Measurements from ENCODE around the gene GUCA1C. TPM values are rescaled to one million over a fixed set of nuclear protein-coding genes. Genes with fewer than 3 reads are reported as not detected.

GUCA1C gene
- polyA plus RNA-seq, 2 of the 4 experiments (the other 2 are of a cell fraction) = not detected

DNA sequence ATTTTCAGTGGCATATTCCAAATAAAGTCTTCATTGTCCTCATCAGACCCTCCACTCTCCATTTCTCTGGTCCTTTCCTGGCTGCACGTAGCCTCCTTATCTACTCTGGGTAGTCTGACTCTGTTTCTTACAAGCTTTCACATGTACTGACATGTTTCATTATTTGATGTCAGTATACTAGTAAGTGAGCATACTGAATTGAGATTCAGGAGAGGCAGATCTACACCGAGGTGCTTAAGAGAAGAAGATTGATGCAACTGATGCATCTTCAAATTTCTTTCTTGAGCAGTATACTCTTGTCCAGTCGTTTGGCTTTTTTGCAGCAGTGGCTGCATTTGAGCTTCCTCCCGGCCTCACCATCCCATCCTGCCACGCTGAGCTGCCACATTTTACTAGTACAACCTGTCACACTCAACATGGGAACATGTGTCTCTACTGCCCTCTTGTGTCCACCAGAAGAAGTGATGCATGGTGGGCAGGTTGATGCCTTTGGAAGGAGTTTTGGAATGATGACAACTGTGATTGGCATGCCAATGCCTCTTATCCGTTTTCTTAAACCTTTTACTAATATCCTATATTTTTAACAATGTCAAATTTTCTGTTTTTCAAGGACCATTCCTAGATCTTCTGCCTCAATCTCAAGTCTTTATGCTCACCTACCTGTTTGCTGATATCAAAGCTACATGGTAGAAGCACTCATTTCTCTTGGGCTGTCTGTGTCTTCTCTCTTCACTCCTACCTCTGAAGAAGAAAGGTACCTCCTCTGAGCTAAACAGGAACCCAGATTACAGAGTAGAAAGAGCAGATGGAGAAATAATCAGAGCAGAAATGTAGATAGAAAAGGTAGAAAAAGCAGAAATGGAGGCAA, 38.7 kb downstream of the GUCA1C start:
- no peak overlapping the region for H3K4me3 ChIP-seq
- CTCF ChIA-PET = interaction anchor here (0.6 to 4.8 kb wide), 42 partner anchors 10 to 428 kb away, joined by 3 to 46 read pairs (median 4); no protein-coding TSS in a partner anchor
- H3K27ac ChIP-seq = no peak overlapping the region
- peaks cover 4% of the 10 kb centered on the region; the same call in 1 of the 3 replicates for H3K4me1 ChIP-seq
- peak; percentile 57 to 73 for DNase-seq (ENCODE audit: low read depth in 1 of 2, low spot score in 1 of 2)
- H3K4me2 ChIP-seq = peak overlapping the region; percentile 28; the same call in 1 of the 3 replicates
- TF ChIP-seq, protein P1, sequence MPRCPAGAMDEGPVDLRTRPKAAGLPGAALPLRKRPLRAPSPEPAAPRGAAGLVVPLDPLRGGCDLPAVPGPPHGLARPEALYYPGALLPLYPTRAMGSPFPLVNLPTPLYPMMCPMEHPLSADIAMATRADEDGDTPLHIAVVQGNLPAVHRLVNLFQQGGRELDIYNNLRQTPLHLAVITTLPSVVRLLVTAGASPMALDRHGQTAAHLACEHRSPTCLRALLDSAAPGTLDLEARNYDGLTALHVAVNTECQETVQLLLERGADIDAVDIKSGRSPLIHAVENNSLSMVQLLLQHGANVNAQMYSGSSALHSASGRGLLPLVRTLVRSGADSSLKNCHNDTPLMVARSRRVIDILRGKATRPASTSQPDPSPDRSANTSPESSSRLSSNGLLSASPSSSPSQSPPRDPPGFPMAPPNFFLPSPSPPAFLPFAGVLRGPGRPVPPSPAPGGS (IDR thresholded peaks at IDR 0.05) = no peak
- TF ChIP-seq FOSB (CRISPR knock-in tag; IDR thresholded peaks at IDR 0.05) (no peak), CEBPB (IDR thresholded peaks at IDR 0.05) (no peak), CHD4 (IDR thresholded peaks at IDR 0.05; ENCODE audit: borderline replicate concordance) (no peak), ZSCAN20 (CRISPR knock-in tag; IDR thresholded peaks at IDR 0.05) (no peak), NPAS2 (CRISPR knock-in tag; IDR thresholded peaks at IDR 0.05; ENCODE audit: borderline replicate concordance) (no peak), HOXB5 (CRISPR knock-in tag; IDR thresholded peaks at IDR 0.05) (no peak), SMC3 (IDR thresholded peaks at IDR 0.05) (peak; percentile 81), RAD21 (conservative IDR thresholded peaks at IDR 0.05 in 1 of 2, IDR thresholded peaks at IDR 0.05 in 1 of 2) (peak; percentile 80 to 83), EP300 (IDR thresholded peaks at IDR 0.05) (no peak), HOXA7 (CRISPR knock-in tag; IDR thresholded peaks at IDR 0.05) (no peak), CBX8 (IDR thresholded peaks at IDR 0.05) (no peak), NR3C1 (IDR thresholded peaks at IDR 0.05) (no peak)
- TF ChIP-seq, protein P2, sequence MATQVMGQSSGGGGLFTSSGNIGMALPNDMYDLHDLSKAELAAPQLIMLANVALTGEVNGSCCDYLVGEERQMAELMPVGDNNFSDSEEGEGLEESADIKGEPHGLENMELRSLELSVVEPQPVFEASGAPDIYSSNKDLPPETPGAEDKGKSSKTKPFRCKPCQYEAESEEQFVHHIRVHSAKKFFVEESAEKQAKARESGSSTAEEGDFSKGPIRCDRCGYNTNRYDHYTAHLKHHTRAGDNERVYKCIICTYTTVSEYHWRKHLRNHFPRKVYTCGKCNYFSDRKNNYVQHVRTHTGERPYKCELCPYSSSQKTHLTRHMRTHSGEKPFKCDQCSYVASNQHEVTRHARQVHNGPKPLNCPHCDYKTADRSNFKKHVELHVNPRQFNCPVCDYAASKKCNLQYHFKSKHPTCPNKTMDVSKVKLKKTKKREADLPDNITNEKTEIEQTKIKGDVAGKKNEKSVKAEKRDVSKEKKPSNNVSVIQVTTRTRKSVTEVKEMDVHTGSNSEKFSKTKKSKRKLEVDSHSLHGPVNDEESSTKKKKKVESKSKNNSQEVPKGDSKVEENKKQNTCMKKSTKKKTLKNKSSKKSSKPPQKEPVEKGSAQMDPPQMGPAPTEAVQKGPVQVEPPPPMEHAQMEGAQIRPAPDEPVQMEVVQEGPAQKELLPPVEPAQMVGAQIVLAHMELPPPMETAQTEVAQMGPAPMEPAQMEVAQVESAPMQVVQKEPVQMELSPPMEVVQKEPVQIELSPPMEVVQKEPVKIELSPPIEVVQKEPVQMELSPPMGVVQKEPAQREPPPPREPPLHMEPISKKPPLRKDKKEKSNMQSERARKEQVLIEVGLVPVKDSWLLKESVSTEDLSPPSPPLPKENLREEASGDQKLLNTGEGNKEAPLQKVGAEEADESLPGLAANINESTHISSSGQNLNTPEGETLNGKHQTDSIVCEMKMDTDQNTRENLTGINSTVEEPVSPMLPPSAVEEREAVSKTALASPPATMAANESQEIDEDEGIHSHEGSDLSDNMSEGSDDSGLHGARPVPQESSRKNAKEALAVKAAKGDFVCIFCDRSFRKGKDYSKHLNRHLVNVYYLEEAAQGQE (IDR thresholded peaks at IDR 0.05) = no peak
- TF ChIP-seq, protein P3, sequence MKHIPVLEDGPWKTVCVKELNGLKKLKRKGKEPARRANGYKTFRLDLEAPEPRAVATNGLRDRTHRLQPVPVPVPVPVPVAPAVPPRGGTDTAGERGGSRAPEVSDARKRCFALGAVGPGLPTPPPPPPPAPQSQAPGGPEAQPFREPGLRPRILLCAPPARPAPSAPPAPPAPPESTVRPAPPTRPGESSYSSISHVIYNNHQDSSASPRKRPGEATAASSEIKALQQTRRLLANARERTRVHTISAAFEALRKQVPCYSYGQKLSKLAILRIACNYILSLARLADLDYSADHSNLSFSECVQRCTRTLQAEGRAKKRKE (CRISPR knock-in tag; IDR thresholded peaks at IDR 0.05; ENCODE audit: low read depth) = no peak
- TF ChIP-seq, protein P4, sequence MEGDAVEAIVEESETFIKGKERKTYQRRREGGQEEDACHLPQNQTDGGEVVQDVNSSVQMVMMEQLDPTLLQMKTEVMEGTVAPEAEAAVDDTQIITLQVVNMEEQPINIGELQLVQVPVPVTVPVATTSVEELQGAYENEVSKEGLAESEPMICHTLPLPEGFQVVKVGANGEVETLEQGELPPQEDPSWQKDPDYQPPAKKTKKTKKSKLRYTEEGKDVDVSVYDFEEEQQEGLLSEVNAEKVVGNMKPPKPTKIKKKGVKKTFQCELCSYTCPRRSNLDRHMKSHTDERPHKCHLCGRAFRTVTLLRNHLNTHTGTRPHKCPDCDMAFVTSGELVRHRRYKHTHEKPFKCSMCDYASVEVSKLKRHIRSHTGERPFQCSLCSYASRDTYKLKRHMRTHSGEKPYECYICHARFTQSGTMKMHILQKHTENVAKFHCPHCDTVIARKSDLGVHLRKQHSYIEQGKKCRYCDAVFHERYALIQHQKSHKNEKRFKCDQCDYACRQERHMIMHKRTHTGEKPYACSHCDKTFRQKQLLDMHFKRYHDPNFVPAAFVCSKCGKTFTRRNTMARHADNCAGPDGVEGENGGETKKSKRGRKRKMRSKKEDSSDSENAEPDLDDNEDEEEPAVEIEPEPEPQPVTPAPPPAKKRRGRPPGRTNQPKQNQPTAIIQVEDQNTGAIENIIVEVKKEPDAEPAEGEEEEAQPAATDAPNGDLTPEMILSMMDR (IDR thresholded peaks at IDR 0.05) = peak; percentile 75
- H3K9me3 ChIP-seq = no peaks in the 10 kb centered on the region
- POLR2A ChIA-PET = no interaction called here
- 2% methylated on average over 6 of the region's 6 CpGs for WGBS (ENCODE audit: missing lambda C conversion rate)
- peak; percentile 90 to 96 for ATAC-seq
- FAIRE-seq = peak; percentile 86

DNA sequence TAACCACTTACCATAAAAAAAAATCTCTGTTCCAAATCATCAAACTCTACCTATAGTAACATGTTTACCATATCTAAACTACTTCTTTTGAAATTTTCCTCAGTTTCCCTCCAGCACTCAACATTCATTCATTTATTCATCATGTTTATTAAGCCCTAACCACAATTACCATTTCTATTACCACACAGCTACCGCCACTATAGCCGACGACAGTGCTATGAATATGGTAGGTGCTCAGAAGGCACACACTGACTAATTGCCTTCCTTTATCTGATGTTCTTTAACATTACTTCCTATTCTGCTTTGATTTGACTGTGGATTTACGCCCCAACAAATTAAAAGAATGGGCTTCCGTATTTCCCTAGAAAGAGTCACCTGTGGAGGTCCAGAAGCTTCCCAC, 43.9 kb downstream of the GUCA1C start:
- ChIA-PET CTCF (no interaction called here), POLR2A (no interaction called here)
- Histone ChIP-seq H3K9me3 (no peaks in the 10 kb centered on the region), H3K27ac (no peak overlapping the region), H3K4me1 (no peaks in the 10 kb centered on the region), H3K4me2 (no peak overlapping the region), H3K4me3 (no peak overlapping the region)
- no peak for ATAC-seq
- WGBS (ENCODE audit: missing lambda C conversion rate) = 79% methylated on average over 5 of the region's 5 CpGs
- no peak for DNase-seq (ENCODE audit: low read depth in 1 of 2, low spot score in 1 of 2)
- no peak for FAIRE-seq
- TF ChIP-seq, protein P5, sequence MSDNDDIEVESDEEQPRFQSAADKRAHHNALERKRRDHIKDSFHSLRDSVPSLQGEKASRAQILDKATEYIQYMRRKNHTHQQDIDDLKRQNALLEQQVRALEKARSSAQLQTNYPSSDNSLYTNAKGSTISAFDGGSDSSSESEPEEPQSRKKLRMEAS (IDR thresholded peaks at IDR 0.05) = no peak
- TF ChIP-seq RAD21 (conservative IDR thresholded peaks at IDR 0.05 in 1 of 2, IDR thresholded peaks at IDR 0.05 in 1 of 2) (no peak), ESRRA (IDR thresholded peaks at IDR 0.05; ENCODE audit: borderline replicate concordance, low read length) (no peak), NR3C1 (IDR thresholded peaks at IDR 0.05) (no peak), JUN (IDR thresholded peaks at IDR 0.05) (no peak), SREBF2 (IDR thresholded peaks at IDR 0.05) (no peak), NPAS2 (CRISPR knock-in tag; IDR thresholded peaks at IDR 0.05; ENCODE audit: borderline replicate concordance) (no peak), HOXB13 (CRISPR knock-in tag; IDR thresholded peaks at IDR 0.05; ENCODE audit: low read depth) (no peak), MAZ (IDR thresholded peaks at IDR 0.05; ENCODE audit: borderline replicate concordance, low read depth, low read length) (no peak), BHLHE40 (IDR thresholded peaks at IDR 0.05; ENCODE audit: low read depth, low read length) (no peak), PHF8 (IDR thresholded peaks at IDR 0.05; ENCODE audit: borderline replicate concordance, low read depth) (no peak), CHD2 (IDR thresholded peaks at IDR 0.05; ENCODE audit: low read length, partially characterized antibody) (no peak)
- TF ChIP-seq, protein P4 (IDR thresholded peaks at IDR 0.05) = no peak

Data from A549 (cell line).